HepG2 (cell line): ENCODE data around the gene TSN. TPM values are rescaled to one million over a fixed set of nuclear protein-coding genes. Genes with fewer than 3 reads are reported as not detected.
A peak's percentile ranks its signal among the peaks of the same experiment; 100 is the strongest.

Source experiments
- BRD4 ChIP-seq: sonication (generic); formaldehyde crosslinking; IDR thresholded peaks from 2 replicates; pipeline ENCODE4 v1.4.0; 2020; ENCODE audit warnings: missing genetic modification reagents
- E2F1 ChIP-seq: sonication (generic); formaldehyde crosslinking; IDR thresholded peaks from 2 replicates; pipeline ENCODE4 v1.5.0; 2020; ENCODE audit warnings: missing genetic modification reagents
- FOSL2 ChIP-seq: sonication (generic); formaldehyde crosslinking; IDR thresholded peaks from 2 replicates; pipeline ENCODE4 v1.4.0; 2020; ENCODE audit warnings: missing genetic modification reagents
- HNRNPL ChIP-seq: fragments of 200-400 bp; formaldehyde crosslinking; IDR thresholded peaks from 2 replicates; pipeline ENCODE4 v1.6.1; 2017; ENCODE audit warnings: mild to moderate bottlenecking, low read depth, low read length
- KAT7 ChIP-seq: IDR thresholded peaks from 2 replicates; pipeline ENCODE4 v1.6.1; 2018; ENCODE audit warnings: borderline replicate concordance, missing compliant biosample characterization
- PRDM15 ChIP-seq: sonication (generic); formaldehyde crosslinking; IDR thresholded peaks from 2 replicates; pipeline ENCODE4 v1.4.0; 2020; ENCODE audit warnings: missing genetic modification reagents
- REPIN1 ChIP-seq: sonication (generic); formaldehyde crosslinking; IDR thresholded peaks from 2 replicates; pipeline ENCODE4 v1.8.0; 2022; ENCODE audit warnings: missing genetic modification reagents, low read depth, mild to moderate bottlenecking, borderline replicate concordance
- ZBTB2 ChIP-seq: sonication (generic); formaldehyde crosslinking; IDR thresholded peaks from 2 replicates; pipeline ENCODE4 v1.8.0; 2022; ENCODE audit warnings: low read depth, missing genetic modification reagents
- ZNF234 ChIP-seq: sonication (generic); formaldehyde crosslinking; conservative IDR thresholded peaks from 2 replicates; pipeline ENCODE4 v1.5.1; 2020; ENCODE audit warnings: mild to moderate bottlenecking, missing genetic modification reagents
- ZNF343 ChIP-seq: sonication (generic); formaldehyde crosslinking; IDR thresholded peaks from 2 replicates; pipeline ENCODE4 v1.4.0; 2020; ENCODE audit warnings: mild to moderate bottlenecking, missing genetic modification reagents
- ZNF501 ChIP-seq: sonication (generic); formaldehyde crosslinking; IDR thresholded peaks from 2 replicates; pipeline ENCODE4 v1.5.1; 2020; ENCODE audit warnings: mild to moderate bottlenecking, moderate library complexity, missing genetic modification reagents
- ZNF512 ChIP-seq: sonication (generic); formaldehyde crosslinking; IDR thresholded peaks from 2 replicates; pipeline ENCODE4 v1.4.0; 2020; ENCODE audit warnings: mild to moderate bottlenecking, missing genetic modification reagents
- ZNF781 ChIP-seq: sonication (generic); formaldehyde crosslinking; IDR thresholded peaks from 2 replicates; pipeline ENCODE4 v1.5.1; 2020; ENCODE audit warnings: borderline replicate concordance, mild to moderate bottlenecking, missing genetic modification reagents; ENCODE audit errors: not compliant biosample characterization
- polyA plus RNA-seq, 8 experiments: library from polyadenylated mRNA; depleted of rRNA in 3 of 8; stranded (reverse) in 7 of 8; unstranded in 1 of 8; fragments of >200 nt; fragmentation: Illumina TruSeq in 4 of 8; extraction: Trizol in 4 of 8; gene quantifications; 2 replicates each; pipeline versions ENCODE4 v1.2.1 to v1.2.3, GENCODE V29; 2011 to 2016; ENCODE audit warnings: low read depth in 4 of 8, missing spikeins in 1 of 8, mixed read lengths in 1 of 8; ENCODE audit not compliant: insufficient read depth in 1 of 8
- total RNA-seq, 5 experiments: library from RNA; depleted of rRNA; stranded (reverse); fragments of >200 nt; fragmentation: Illumina TruSeq; extraction: Trizol; gene quantifications; 2 replicates each; pipeline ENCODE4 v1.2.3, GENCODE V29; 2016; ENCODE audit warnings: low read depth in 1 of 5
- TF ChIP-seq, protein P1 (sequence below): sonication (generic); formaldehyde crosslinking; IDR thresholded peaks from 2 replicates; pipeline ENCODE4 v1.4.0; 2020; ENCODE audit warnings: missing genetic modification reagents

Gene TSN
- total and polyA plus RNA-seq, 2 of the 13 experiments (the other 11 are each of a cell fraction or from before 2014, with no cell fraction given), result 56.4 to 115 TPM

GRCh38 chr2:121755237-121756111, at the start of gene TSN (continued):
- TF ChIP-seq ZNF512 (CRISPR knock-in tag) (no peak), REPIN1 (peak; percentile 94), ZNF234 (CRISPR knock-in tag) (no peak; the same call in 1 of the 2 replicates), E2F1 (CRISPR knock-in tag) (peak; percentile 97), ZNF501 (peak; percentile 97), ZNF781 (CRISPR knock-in tag) (no peak), PRDM15 (CRISPR knock-in tag) (no peak), BRD4 (CRISPR knock-in tag) (peak; percentile 94), KAT7 (CRISPR knock-in tag) (peak; percentile 99), FOSL2 (CRISPR knock-in tag) (peak; percentile 72), ZBTB2 (peak; percentile 95), ZNF343 (peak; percentile 65; the same call in 1 of the 2 replicates), HNRNPL (peak; percentile 40; the same call in 1 of the 2 replicates)
- TF ChIP-seq, protein P1, sequence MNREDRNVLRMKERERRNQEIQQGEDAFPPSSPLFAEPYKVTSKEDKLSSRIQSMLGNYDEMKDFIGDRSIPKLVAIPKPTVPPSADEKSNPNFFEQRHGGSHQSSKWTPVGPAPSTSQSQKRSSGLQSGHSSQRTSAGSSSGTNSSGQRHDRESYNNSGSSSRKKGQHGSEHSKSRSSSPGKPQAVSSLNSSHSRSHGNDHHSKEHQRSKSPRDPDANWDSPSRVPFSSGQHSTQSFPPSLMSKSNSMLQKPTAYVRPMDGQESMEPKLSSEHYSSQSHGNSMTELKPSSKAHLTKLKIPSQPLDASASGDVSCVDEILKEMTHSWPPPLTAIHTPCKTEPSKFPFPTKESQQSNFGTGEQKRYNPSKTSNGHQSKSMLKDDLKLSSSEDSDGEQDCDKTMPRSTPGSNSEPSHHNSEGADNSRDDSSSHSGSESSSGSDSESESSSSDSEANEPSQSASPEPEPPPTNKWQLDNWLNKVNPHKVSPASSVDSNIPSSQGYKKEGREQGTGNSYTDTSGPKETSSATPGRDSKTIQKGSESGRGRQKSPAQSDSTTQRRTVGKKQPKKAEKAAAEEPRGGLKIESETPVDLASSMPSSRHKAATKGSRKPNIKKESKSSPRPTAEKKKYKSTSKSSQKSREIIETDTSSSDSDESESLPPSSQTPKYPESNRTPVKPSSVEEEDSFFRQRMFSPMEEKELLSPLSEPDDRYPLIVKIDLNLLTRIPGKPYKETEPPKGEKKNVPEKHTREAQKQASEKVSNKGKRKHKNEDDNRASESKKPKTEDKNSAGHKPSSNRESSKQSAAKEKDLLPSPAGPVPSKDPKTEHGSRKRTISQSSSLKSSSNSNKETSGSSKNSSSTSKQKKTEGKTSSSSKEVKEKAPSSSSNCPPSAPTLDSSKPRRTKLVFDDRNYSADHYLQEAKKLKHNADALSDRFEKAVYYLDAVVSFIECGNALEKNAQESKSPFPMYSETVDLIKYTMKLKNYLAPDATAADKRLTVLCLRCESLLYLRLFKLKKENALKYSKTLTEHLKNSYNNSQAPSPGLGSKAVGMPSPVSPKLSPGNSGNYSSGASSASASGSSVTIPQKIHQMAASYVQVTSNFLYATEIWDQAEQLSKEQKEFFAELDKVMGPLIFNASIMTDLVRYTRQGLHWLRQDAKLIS (CRISPR knock-in tag), result 0 out of 2 replicates have a peak, but pooled peaks have one; percentile 33
